ENCODE measurements around the gene WDR91. TPM values are rescaled to one million over a fixed set of nuclear protein-coding genes. Genes with fewer than 3 reads are reported as not detected.

WDR91 gene
- total and polyA plus RNA-seq, 11 donors = 3.0 to 11.4 (median 5.7) TPM

GRCh38 chr7:135160098-135160857 is 51.0 kb downstream of the WDR91 start:
- 48 to 67% (median 58%) methylated on average over 5 of the region's 5 CpGs for WGBS, 4 donors
- ATAC-seq = peak; percentile 18 to 67 (median 36)
- intact Hi-C loops (cut with DNase I) = loop anchor here in 4 of 10 donors (2.0 to 10.0 kb wide), 4 partner anchors 13 to 475 kb away; partner anchors contain the start of genes CALD1 (in 2 of the 4) and AGBL3 (in 1 of the 4)

GRCh38 chr7:135159359-135160085 is 51.8 kb downstream of the WDR91 start:
- WGBS, 4 donors = 71 to 80% (median 77%) methylated on average over 2 of the region's 2 CpGs
- ATAC-seq (no peak), DNase-seq (no peak)
- Histone ChIP-seq H3K27me3 (no peaks in the 10 kb centered on the region), H3K27ac (peak overlapping the region; percentile 58 to 90 (median 78)), H3K4me1 (peaks cover 26 to 67% (median 58%) of the 10 kb centered on the region in 12 donors), H3K4me3 (peak overlapping the region in 3 of 12 donors; percentile 2 to 6 (median 5)), H3K9me3 (peaks cover 0 to 25% (median 15%) of the 10 kb centered on the region in 12 donors), H3K36me3 (peaks cover 0 to 43% (median 4%) of the 10 kb centered on the region in 9 donors)
- intact Hi-C loops (cut with DNase I) = loop anchor here in 4 of 10 donors (2.0 to 10.0 kb wide), 4 partner anchors 13 to 475 kb away; partner anchors contain the start of genes CALD1 (in 2 of the 4) and AGBL3 (in 1 of the 4)
- no peak for TF ChIP-seq POLR2A (IDR thresholded peaks at IDR 0.05)
- TF ChIP-seq CTCF (IDR thresholded peaks at IDR 0.05) = no peak

More at GRCh38 chr7:135160098-135160857, 51.0 kb downstream of the WDR91 start:
- H3K4me3 ChIP-seq = peak overlapping the region in 3 of 12 donors; percentile 5 to 21 (median 6)
- H3K9me3 ChIP-seq = peaks cover 0 to 18% (median 14%) of the 10 kb centered on the region in 12 donors
- peaks cover 0 to 48% (median 10%) of the 10 kb centered on the region in 9 donors for H3K36me3 ChIP-seq
- peaks cover 27 to 74% (median 65%) of the 10 kb centered on the region in 12 donors for H3K4me1 ChIP-seq
- no peaks in the 10 kb centered on the region for H3K27me3 ChIP-seq
- TF ChIP-seq CTCF (IDR thresholded peaks at IDR 0.05) (no peak), POLR2A (IDR thresholded peaks at IDR 0.05) (no peak)
- no peak for DNase-seq
- H3K27ac ChIP-seq = peak overlapping the region; percentile 58 to 90 (median 78)

- intact Hi-C loops (cut with DNase I) = no loop called here
- Histone ChIP-seq H3K27me3 (no peaks in the 10 kb centered on the region), H3K27ac (peak overlapping the region; percentile 11 to 90 (median 78)), H3K4me3 (no peak overlapping the region), H3K9me3 (peaks cover 0 to 29% (median 15%) of the 10 kb centered on the region in 12 donors), H3K4me1 (peaks cover 22 to 64% (median 54%) of the 10 kb centered on the region in 12 donors), H3K36me3 (peaks cover 0 to 37% (median 0%) of the 10 kb centered on the region in 9 donors)
- no peak for TF ChIP-seq POLR2A (IDR thresholded peaks at IDR 0.05)
- DNase-seq = no peak
- ATAC-seq = peak in 2 of 4 donors; percentile 7 to 23
- WGBS, 4 donors = 23 to 69% (median 40%) methylated on average over 6 of the region's 6 CpGs
These were observed 52.5 kb downstream of the WDR91 start for GRCh38 chr7:135158874-135159273.

- Histone ChIP-seq H3K36me3 (peaks cover 0 to 31% (median 0%) of the 10 kb centered on the region in 9 donors), H3K9me3 (peaks cover 0 to 35% (median 16%) of the 10 kb centered on the region in 12 donors), H3K4me3 (no peak overlapping the region), H3K4me1 (peaks cover 22 to 66% (median 52%) of the 10 kb centered on the region in 12 donors), H3K27me3 (no peaks in the 10 kb centered on the region), H3K27ac (peak overlapping the region in 11 of 12 donors; percentile 58 to 90 (median 80))
- TF ChIP-seq CTCF (IDR thresholded peaks at IDR 0.05) = no peak
- intact Hi-C loops (cut with DNase I) = no loop called here
- DNase-seq (no peak), ATAC-seq (peak; percentile 41 to 68 (median 52))
- 78 to 95% (median 89%) methylated on average over 1 of the region's 1 CpG; no CpG with 5 or more reads in 1 of the 4 donors for WGBS, 4 donors
These were observed 53.1 kb downstream of the WDR91 start for GRCh38 chr7:135158141-135158655.

Data from heart left ventricle (tissue), 16 donors.